ENCODE measurements around the gene ITFG2. TPM values are rescaled to one million over a fixed set of nuclear protein-coding genes. Genes with fewer than 3 reads are reported as not detected.

ITFG2 gene
- total RNA-seq, 1 experiment from 2014 or later = 24.6 TPM

GRCh38 chr12:2845280-2845679 lies 32.8 kb downstream of the ITFG2 start:
- peaks cover 0 to 4% of the 10 kb centered on the region in 2 experiments; a peak in 1 of 4 replicates for H3K4me1 ChIP-seq (ENCODE audit: control insufficient read depth in 1 of 2, insufficient read depth in 2 of 2, low read length in 2 of 2)
- 0 out of 2 replicates have a peak, but pooled peaks have one; percentile 3 for ATAC-seq
- no peak overlapping the region for H3K4me3 ChIP-seq (replicated peaks in 1 of 2; ENCODE audit: low read depth in 1 of 2, low read length in 2 of 2)
- no peaks in the 10 kb centered on the region for H4K20me1 ChIP-seq (ENCODE audit: insufficient read depth)
- RAD21 ChIA-PET (ENCODE audit: low non-redundant PET in 1 of 2, low total read pairs in 2 of 2, uncharacterized antibody in 2 of 2, unreplicated experiment in 2 of 2) = no interaction called here
- intact Hi-C loops (cut with micrococcal nuclease) = no loop called here
- H3K27me3 ChIP-seq (ENCODE audit: insufficient read depth, low read length) = no peaks in the 10 kb centered on the region
- DNase-seq (ENCODE audit: low read depth, low spot score) = no peak
- H2AFZ ChIP-seq (ENCODE audit: low read depth, low read length, poor library complexity, severe bottlenecking) = no peak overlapping the region
- H3K4me2 ChIP-seq (ENCODE audit: low read length) = no peak overlapping the region
- peaks cover 0 to 4% of the 10 kb centered on the region in 2 experiments; a peak in 1 of 4 replicates for H3K36me3 ChIP-seq (ENCODE audit: control insufficient read depth in 1 of 2, insufficient read depth in 2 of 2, low read length in 2 of 2)
- POLR2A ChIA-PET = no interaction called here
- CTCF ChIA-PET = interaction anchor here (1.4 to 2.4 kb wide), 3 partner anchors 9 to 197 kb away, joined by 3 to 13 read pairs (median 8); no protein-coding TSS in a partner anchor
- H3K79me2 ChIP-seq (ENCODE audit: insufficient read depth, low read length) = no peaks in the 10 kb centered on the region
- no peak overlapping the region for H3K27ac ChIP-seq (ENCODE audit: low read depth, low read length)
- BruUV-seq (replicated peaks) = no TSS peak
- H3K9ac ChIP-seq (ENCODE audit: low read length) = no peak overlapping the region
- H3K9me2 ChIP-seq (ENCODE audit: insufficient read depth) = no peaks in the 10 kb centered on the region
- no peaks in the 10 kb centered on the region for H3K9me3 ChIP-seq (ENCODE audit: control insufficient read depth in 1 of 2, insufficient read depth in 1 of 2, low read depth in 1 of 2, low read length in 2 of 2)
- TF ChIP-seq RAD21 (IDR thresholded peaks at IDR 0.05; ENCODE audit: low read depth) (no peak), POLR2AphosphoS5 (IDR thresholded peaks at IDR 0.05; ENCODE audit: low read depth, low read length) (no peak), EZH2 (IDR thresholded peaks at IDR 0.05) (no peak), SIN3A (IDR thresholded peaks at IDR 0.05; ENCODE audit: low read depth) (no peak), TCF7L2 (IDR thresholded peaks at IDR 0.05; ENCODE audit: borderline replicate concordance, extremely low read depth, insufficient read depth, insufficient read length) (no peak), ELF1 (IDR thresholded peaks at IDR 0.05; ENCODE audit: borderline replicate concordance, low read depth) (no peak), FOSL1 (IDR thresholded peaks at IDR 0.05; ENCODE audit: low read depth) (no peak), CTCF (IDR thresholded peaks at IDR 0.05 in 2 of 3, conservative IDR thresholded peaks at IDR 0.05 in 1 of 3; ENCODE audit: borderline replicate concordance in 1 of 3, insufficient read depth in 1 of 3, low read depth in 2 of 3, low read length in 2 of 3) (no peak), EGR1 (IDR thresholded peaks at IDR 0.05; ENCODE audit: low read depth) (no peak), SRF (IDR thresholded peaks at IDR 0.05; ENCODE audit: low read depth) (no peak), CEBPB (IDR thresholded peaks at IDR 0.05; ENCODE audit: low read depth) (no peak), ATF3 (IDR thresholded peaks at IDR 0.05) (no peak), YY1 (IDR thresholded peaks at IDR 0.05; ENCODE audit: extremely low read depth, insufficient replicate concordance, low read depth, low read length) (no peak), EZH2phosphoT487 (IDR thresholded peaks at IDR 0.05; ENCODE audit: borderline replicate concordance) (no peak), ZBTB33 (IDR thresholded peaks at IDR 0.05; ENCODE audit: extremely low read depth, insufficient replicate concordance, low read length) (no peak), SP1 (IDR thresholded peaks at IDR 0.05; ENCODE audit: low read depth) (no peak), POLR2A (IDR thresholded peaks at IDR 0.05; ENCODE audit: borderline replicate concordance, extremely low read depth, insufficient read depth, insufficient read length) (no peak)

Measured in HCT116 (cell line).